Fibroblast of pulmonary artery (primary cell): ENCODE data around the gene CDH24.

Source experiments
- DNase-seq: peaks from one replicate; pipeline ENCODE4 v3.0.0-alpha.2; 2010; ENCODE audit warnings: low read depth
- H3K4me3 ChIP-seq: replicated peaks from 2 replicates; pipeline ENCODE4 v1.5.1; 2011; ENCODE audit warnings: low read depth, mild to moderate bottlenecking, control low read depth, low read length, moderate library complexity
- CTCF ChIP-seq: IDR thresholded peaks from 2 replicates; pipeline ENCODE4 v1.5.1; 2011; ENCODE audit warnings: mild to moderate bottlenecking, control low read depth, low read length, inconsistent platforms; ENCODE audit errors: missing control alignments

CDH24 gene

GRCh38 chr14:23094666-23095195 is 37.4 kb upstream of the CDH24 start, which contains the start of gene ACIN1:
Gene ACIN1, minus strand, starts transcription at chr14:23095136. Its CDS starts 24 bp downstream, at chr14:23095112.
- DNase-seq: peak; percentile 88
- TF ChIP-seq CTCF: no peak
- H3K4me3 ChIP-seq: peak within 1 kb of the TSS; percentile 70

- TF ChIP-seq CTCF: peak; percentile 32
- no peak for DNase-seq
- peak overlapping the region; percentile 70 for H3K4me3 ChIP-seq
These were observed 36.8 kb upstream of the CDH24 start for GRCh38 chr14:23093991-23094665.

- no peak for TF ChIP-seq CTCF
- H3K4me3 ChIP-seq: peak overlapping the region; percentile 70
- DNase-seq: no peak
These were observed 36.2 kb upstream of the CDH24 start for GRCh38 chr14:23093526-23093925.

- H3K4me3 ChIP-seq: peak overlapping the region; percentile 70
- no peak for TF ChIP-seq CTCF
- DNase-seq: no peak
These were observed 35.8 kb upstream of the CDH24 start for GRCh38 chr14:23093104-23093503.

GRCh38 chr14:23091294-23092225 is 34.2 kb upstream of the CDH24 start:
- no peak overlapping the region for H3K4me3 ChIP-seq
- no peak for DNase-seq
- TF ChIP-seq CTCF: no peak

GRCh38 chr14:23090254-23090636 is 32.9 kb upstream of the CDH24 start:
- no peak for TF ChIP-seq CTCF
- DNase-seq: no peak
- no peak overlapping the region for H3K4me3 ChIP-seq
